A673 (cell line): ENCODE data around the gene APOBEC3G.
"Not testable (repeated sequence)": the region's sequence is repeated elsewhere in the genome, so short reads cannot be mapped to it uniquely, and the experiment has no call there.

Experiments
- EZH2 ChIP-seq: fragments of 200-600 bp; sonication (generic); IDR thresholded peaks from 2 replicates; pipeline ENCODE4 v1.6.1; 2017; ENCODE audit warnings: borderline replicate concordance, low read depth, mild to moderate bottlenecking, mixed read lengths, antibody characterized with exemption, low read length; ENCODE audit not compliant: poor library complexity, severe bottlenecking
- TF ChIP-seq, protein P1 (sequence below): fragments of 300-800, 200-600 bp; sonication (generic); conservative IDR thresholded peaks from 2 replicates; pipeline ENCODE4 v1.5.1; 2017; ENCODE audit warnings: low read depth, mild to moderate bottlenecking, antibody characterized with exemption, low read length, moderate library complexity, mixed read lengths

DNA sequence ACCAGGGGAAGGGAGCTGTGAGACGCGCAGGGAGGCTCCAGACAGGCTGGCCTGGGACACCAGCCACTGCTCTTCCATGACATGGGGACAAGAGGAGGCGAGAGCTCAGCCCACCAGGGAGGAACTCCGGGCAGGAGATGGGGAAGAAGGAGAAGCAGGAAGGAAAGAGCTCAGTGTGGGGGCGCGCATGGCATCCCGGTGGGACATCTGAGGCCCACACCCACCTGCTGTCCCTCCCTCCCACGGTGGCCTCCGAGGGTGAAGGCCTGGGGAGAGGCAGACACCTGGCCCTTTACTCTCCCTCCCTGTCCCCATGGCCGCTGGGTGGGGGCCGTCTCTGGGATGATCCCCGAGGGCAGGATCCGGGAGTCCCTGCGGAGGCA lies 36.9 kb upstream of the APOBEC3G start:
- TF ChIP-seq, protein P1, sequence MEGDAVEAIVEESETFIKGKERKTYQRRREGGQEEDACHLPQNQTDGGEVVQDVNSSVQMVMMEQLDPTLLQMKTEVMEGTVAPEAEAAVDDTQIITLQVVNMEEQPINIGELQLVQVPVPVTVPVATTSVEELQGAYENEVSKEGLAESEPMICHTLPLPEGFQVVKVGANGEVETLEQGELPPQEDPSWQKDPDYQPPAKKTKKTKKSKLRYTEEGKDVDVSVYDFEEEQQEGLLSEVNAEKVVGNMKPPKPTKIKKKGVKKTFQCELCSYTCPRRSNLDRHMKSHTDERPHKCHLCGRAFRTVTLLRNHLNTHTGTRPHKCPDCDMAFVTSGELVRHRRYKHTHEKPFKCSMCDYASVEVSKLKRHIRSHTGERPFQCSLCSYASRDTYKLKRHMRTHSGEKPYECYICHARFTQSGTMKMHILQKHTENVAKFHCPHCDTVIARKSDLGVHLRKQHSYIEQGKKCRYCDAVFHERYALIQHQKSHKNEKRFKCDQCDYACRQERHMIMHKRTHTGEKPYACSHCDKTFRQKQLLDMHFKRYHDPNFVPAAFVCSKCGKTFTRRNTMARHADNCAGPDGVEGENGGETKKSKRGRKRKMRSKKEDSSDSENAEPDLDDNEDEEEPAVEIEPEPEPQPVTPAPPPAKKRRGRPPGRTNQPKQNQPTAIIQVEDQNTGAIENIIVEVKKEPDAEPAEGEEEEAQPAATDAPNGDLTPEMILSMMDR = not testable (repeated sequence)
- TF ChIP-seq EZH2 = not testable (repeated sequence)
